ENCODE data around the gene LDB1.

DNA sequence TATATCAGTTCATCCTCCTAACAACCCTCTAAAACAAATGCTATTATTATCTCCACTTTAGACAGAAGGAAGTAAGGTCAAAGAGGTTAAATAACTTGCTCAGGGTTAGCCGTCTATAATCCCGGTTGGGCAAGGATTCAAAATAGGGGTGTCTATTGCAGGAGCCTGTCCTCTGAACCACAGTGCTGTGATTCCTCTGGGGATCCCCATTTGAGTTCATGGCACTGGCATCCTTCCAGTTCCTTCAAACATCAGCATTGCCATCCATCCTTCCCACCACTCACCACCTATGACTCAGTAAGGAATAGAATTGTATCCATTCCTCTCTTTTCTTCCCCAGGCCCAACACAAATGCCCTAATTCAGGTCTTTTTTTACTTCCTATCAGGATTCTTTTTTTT, 29.4 kb downstream of the LDB1 start:
- no peak for TF ChIP-seq TAF1 (IDR thresholded peaks at IDR 0.05; ENCODE audit: borderline replicate concordance, insufficient read depth, low read length)
- no peak for TF ChIP-seq POLR2AphosphoS5 (IDR thresholded peaks at IDR 0.05; ENCODE audit: low read depth, low read length)
